HAP-1 (cell line): ENCODE data around the gene KCTD1.

ENCODE experiments used
- DNase-seq, 2 experiments: peaks; one replicate each; pipeline ENCODE4 v3.0.0-alpha.2; 2016 to 2020; ENCODE audit warnings: low spot score in 2 of 2
- H3K27me3 ChIP-seq: fragments of 250-450 bp; sonication (Bioruptor Pico); 2 replicates; pipeline ENCODE4 v1.5.1; 2020; ENCODE audit warnings: low read depth, mild to moderate bottlenecking, moderate library complexity
- H3K36me3 ChIP-seq: fragments of 250-450 bp; sonication (Bioruptor Pico); replicated peaks from 2 replicates; pipeline ENCODE4 v1.5.1; 2020; ENCODE audit warnings: mild to moderate bottlenecking
- H3K4me1 ChIP-seq: fragments of 250-450 bp; sonication (Bioruptor Pico); 2 replicates; pipeline ENCODE4 v1.5.1; 2020; ENCODE audit warnings: mild to moderate bottlenecking
- H3K4me3 ChIP-seq: fragments of 250-450 bp; sonication (Bioruptor Pico); 2 replicates; pipeline ENCODE4 v1.5.1; 2020; ENCODE audit warnings: mild to moderate bottlenecking, moderate library complexity
- H3K9me3 ChIP-seq: fragments of 250-450 bp; sonication (Bioruptor Pico); 2 replicates; pipeline ENCODE4 v1.5.1; 2020; ENCODE audit warnings: mild to moderate bottlenecking, moderate library complexity
- in situ Hi-C: fragments of 300-500 bp; cut with MboI; formaldehyde crosslinking; loops from 3 replicates; pipeline ENCODE4 v1.14.3; 2020; ENCODE audit warnings: low sequenced_read_pairs, inconsistent platforms, mixed read lengths

Gene KCTD1

GRCh38 chr18:26524002-26524401, 24.4 kb downstream of the KCTD1 start:
- Histone ChIP-seq H3K36me3 (no peaks in the 10 kb centered on the region), H3K9me3 (no peaks in the 10 kb centered on the region), H3K4me3 (no peak overlapping the region), H3K4me1 (peaks cover 25% of the 10 kb centered on the region), H3K27me3 (no peaks in the 10 kb centered on the region)
- no peak for DNase-seq
- in situ Hi-C loops = no loop called here

- Histone ChIP-seq H3K9me3 (no peaks in the 10 kb centered on the region), H3K27me3 (no peaks in the 10 kb centered on the region), H3K4me3 (no peak overlapping the region), H3K36me3 (no peaks in the 10 kb centered on the region), H3K4me1 (peaks cover 20% of the 10 kb centered on the region)
- no peak for DNase-seq
- in situ Hi-C loops = no loop called here
These were observed 26.7 kb downstream of the KCTD1 start for GRCh38 chr18:26521617-26522016.

GRCh38 chr18:26520974-26521373, 27.4 kb downstream of the KCTD1 start:
- no peak for DNase-seq
- Histone ChIP-seq H3K9me3 (no peaks in the 10 kb centered on the region), H3K27me3 (no peaks in the 10 kb centered on the region), H3K36me3 (no peaks in the 10 kb centered on the region), H3K4me1 (peaks cover 20% of the 10 kb centered on the region), H3K4me3 (no peak overlapping the region)
- in situ Hi-C loops = no loop called here

GRCh38 chr18:26519114-26519513, 29.2 kb downstream of the KCTD1 start:
- H3K9me3 ChIP-seq = no peaks in the 10 kb centered on the region
- H3K36me3 ChIP-seq = no peaks in the 10 kb centered on the region
- no peaks in the 10 kb centered on the region for H3K27me3 ChIP-seq
- no peak overlapping the region for H3K4me3 ChIP-seq
- in situ Hi-C loops = no loop called here
- no peak for DNase-seq
- peaks cover 33% of the 10 kb centered on the region for H3K4me1 ChIP-seq

- Histone ChIP-seq H3K4me3 (no peak overlapping the region), H3K4me1 (peaks cover 33% of the 10 kb centered on the region), H3K27me3 (no peaks in the 10 kb centered on the region), H3K9me3 (no peaks in the 10 kb centered on the region), H3K36me3 (no peaks in the 10 kb centered on the region)
- DNase-seq = no peak
- in situ Hi-C loops = no loop called here
These were observed 31.4 kb downstream of the KCTD1 start for GRCh38 chr18:26516964-26517363.

GRCh38 chr18:26515643-26516487, 32.5 kb downstream of the KCTD1 start:
- in situ Hi-C loops = no loop called here
- Histone ChIP-seq H3K36me3 (no peaks in the 10 kb centered on the region), H3K4me1 (peaks cover 33% of the 10 kb centered on the region), H3K9me3 (no peaks in the 10 kb centered on the region), H3K4me3 (no peak overlapping the region), H3K27me3 (no peaks in the 10 kb centered on the region)
- DNase-seq = no peak

- no peaks in the 10 kb centered on the region for H3K36me3 ChIP-seq
- no peak for DNase-seq
- no peak overlapping the region for H3K4me3 ChIP-seq
- in situ Hi-C loops = no loop called here
- H3K9me3 ChIP-seq = no peaks in the 10 kb centered on the region
- no peaks in the 10 kb centered on the region for H3K27me3 ChIP-seq
- H3K4me1 ChIP-seq = peaks cover 13% of the 10 kb centered on the region
These were observed 36.8 kb downstream of the KCTD1 start for GRCh38 chr18:26511339-26512071.

GRCh38 chr18:26510337-26510736, 38.0 kb downstream of the KCTD1 start:
- no peaks in the 10 kb centered on the region for H3K27me3 ChIP-seq
- no peak overlapping the region for H3K4me3 ChIP-seq
- DNase-seq = no peak
- H3K4me1 ChIP-seq = peaks cover 9% of the 10 kb centered on the region
- no peaks in the 10 kb centered on the region for H3K9me3 ChIP-seq
- no peaks in the 10 kb centered on the region for H3K36me3 ChIP-seq
- in situ Hi-C loops = no loop called here

GRCh38 chr18:26506012-26506411, 42.3 kb downstream of the KCTD1 start:
- in situ Hi-C loops = no loop called here
- H3K9me3 ChIP-seq = no peaks in the 10 kb centered on the region
- H3K4me1 ChIP-seq = no peaks in the 10 kb centered on the region
- no peak for DNase-seq
- no peak overlapping the region for H3K4me3 ChIP-seq
- no peaks in the 10 kb centered on the region for H3K36me3 ChIP-seq
- H3K27me3 ChIP-seq = no peaks in the 10 kb centered on the region

- H3K27me3 ChIP-seq = no peaks in the 10 kb centered on the region
- no peaks in the 10 kb centered on the region for H3K4me1 ChIP-seq
- H3K4me3 ChIP-seq = no peak overlapping the region
- no peaks in the 10 kb centered on the region for H3K36me3 ChIP-seq
- in situ Hi-C loops = no loop called here
- DNase-seq = no peak
- H3K9me3 ChIP-seq = no peaks in the 10 kb centered on the region
These were observed 43.5 kb downstream of the KCTD1 start for GRCh38 chr18:26504831-26505230.

- Histone ChIP-seq H3K4me1 (no peaks in the 10 kb centered on the region), H3K9me3 (no peaks in the 10 kb centered on the region), H3K27me3 (no peaks in the 10 kb centered on the region), H3K36me3 (no peaks in the 10 kb centered on the region), H3K4me3 (no peak overlapping the region)
- no peak for DNase-seq
- in situ Hi-C loops = no loop called here
These were observed 45.0 kb downstream of the KCTD1 start for GRCh38 chr18:26503382-26503781.

- Histone ChIP-seq H3K4me3 (no peak overlapping the region), H3K36me3 (no peaks in the 10 kb centered on the region), H3K9me3 (no peaks in the 10 kb centered on the region), H3K4me1 (no peaks in the 10 kb centered on the region), H3K27me3 (no peaks in the 10 kb centered on the region)
- no peak for DNase-seq
- in situ Hi-C loops = no loop called here
These were observed 45.5 kb downstream of the KCTD1 start for GRCh38 chr18:26502823-26503222.

- DNase-seq = no peak
- H3K36me3 ChIP-seq = no peaks in the 10 kb centered on the region
- H3K4me3 ChIP-seq = no peak overlapping the region
- in situ Hi-C loops = no loop called here
- H3K27me3 ChIP-seq = no peaks in the 10 kb centered on the region
- no peaks in the 10 kb centered on the region for H3K4me1 ChIP-seq
- H3K9me3 ChIP-seq = no peaks in the 10 kb centered on the region
These were observed 50.5 kb downstream of the KCTD1 start for GRCh38 chr18:26497866-26498265.

GRCh38 chr18:26496528-26496927, 51.8 kb downstream of the KCTD1 start:
- DNase-seq = no peak
- no peaks in the 10 kb centered on the region for H3K9me3 ChIP-seq
- no peaks in the 10 kb centered on the region for H3K4me1 ChIP-seq
- in situ Hi-C loops = no loop called here
- no peaks in the 10 kb centered on the region for H3K27me3 ChIP-seq
- H3K4me3 ChIP-seq = no peak overlapping the region
- H3K36me3 ChIP-seq = no peaks in the 10 kb centered on the region
